ENCODE measurements around the gene RTRAF. TPM values are rescaled to one million over a fixed set of nuclear protein-coding genes. Genes with fewer than 3 reads are reported as not detected.

Gene RTRAF
- total RNA-seq, 1 experiment from 2014 or later, result 204 TPM

DNA sequence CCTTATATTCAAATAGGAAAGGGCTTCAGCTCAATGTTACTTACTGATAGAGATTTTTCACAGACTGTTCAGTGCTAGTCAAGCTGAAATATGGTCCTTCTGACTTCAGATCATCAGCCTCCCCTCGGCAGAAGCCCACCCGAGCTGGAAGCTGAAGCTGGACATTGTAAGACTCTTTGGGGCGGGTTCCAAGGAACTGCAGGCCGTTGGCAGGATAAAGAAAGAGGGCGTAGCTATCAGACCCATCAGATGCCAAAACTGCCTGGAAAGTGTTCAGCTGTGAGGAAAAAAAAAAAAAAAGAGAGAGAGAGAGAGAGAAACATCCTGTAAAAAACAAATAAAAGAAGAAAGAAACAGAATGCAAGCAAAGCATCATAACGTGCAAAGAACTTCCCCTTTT, 70.7 kb downstream of the RTRAF start:
- Histone ChIP-seq H3K36me3 (no peaks in the 10 kb centered on the region), H3K27me3 (no peaks in the 10 kb centered on the region), H3K4me3 (no peak overlapping the region), H3K4me1 (no peaks in the 10 kb centered on the region), H3K27ac (no peak overlapping the region), H3K9me3 (replicated peaks) (no peaks in the 10 kb centered on the region)
- DNase-seq, result no peak

Other genes with a start within 250 kb of the RTRAF start
- 0.15 and 0.43 TPM in 2 replicates for gene GNG2, start 128.9 kb upstream of the RTRAF start, total RNA-seq (2014; rRNA removed; shearing (Covaris generic))
- 0.49 TPM in 1 of 2 replicates, not detected in the other for gene NID2, start 79.5 kb downstream of the RTRAF start, total RNA-seq (2014; rRNA removed; shearing (Covaris generic))